Esophagus squamous epithelium (tissue), 5 donors: ENCODE results near the gene PFKFB3. TPM values are rescaled to one million over a fixed set of nuclear protein-coding genes. Genes with fewer than 3 reads are reported as not detected.

Experiments
- DNase-seq: peaks from one replicate; lab custom pipeline; 2025; lab: John Stamatoyannopoulos, UW
- H3K27ac ChIP-seq, 4 donors: fragments of 200-600 bp; sonication (generic); one replicate each; pipeline ENCODE4 v1.5.1; 2016 to 2019; ENCODE audit warnings: mild to moderate bottlenecking in 1 of 4
- H3K27me3 ChIP-seq, 4 donors: fragments of 200-600 bp; sonication (generic); 1 replicate in 3 of 4; 2 replicates in 1 of 4; pipeline versions ENCODE4 v1.5.1 to v1.6.0; 2017 to 2021; ENCODE audit warnings: antibody characterized with exemption in 1 of 4
- H3K36me3 ChIP-seq, 3 donors: fragments of 200-600 bp; sonication (generic); one replicate each; pipeline ENCODE4 v1.5.1; 2016 to 2019
- H3K4me1 ChIP-seq, 3 donors: fragments of 200-600 bp; sonication (generic); one replicate each; pipeline ENCODE4 v1.5.1; 2017 to 2019
- H3K4me3 ChIP-seq, 4 donors: fragments of 200-600 bp; sonication (generic); 1 replicate in 3 of 4; 2 replicates in 1 of 4; pipeline ENCODE4 v1.5.1; 2016 to 2019; ENCODE audit warnings: mild to moderate bottlenecking in 2 of 4, moderate library complexity in 1 of 4
- H3K9me3 ChIP-seq, 3 donors: fragments of 200-600 bp; sonication (generic); one replicate each; pipeline ENCODE4 v1.5.1; 2016 to 2019
- CTCF ChIP-seq, 6 experiments: fragments of 450-650 bp in 4 of 6; fragments of 200-600 bp in 2 of 6; sonication (generic) in 2 of 6; IDR thresholded peaks; one replicate each; pipeline ENCODE4 v1.5.1; 2016 to 2019; ENCODE audit warnings: antibody characterized with exemption in 6 of 6, mild to moderate bottlenecking in 4 of 6, moderate library complexity in 4 of 6
- POLR2A ChIP-seq, 4 donors: fragments of 450-650 bp; IDR thresholded peaks; one replicate each; pipeline ENCODE4 v1.6.1; 2017; ENCODE audit warnings: antibody characterized with exemption in 4 of 4, mild to moderate bottlenecking in 4 of 4, moderate library complexity in 3 of 4
- WGBS, 2 donors: methylation state at CpG; one replicate each; pipeline ENCODE4 v1.1.5; 2018; 5-methylcytosine and 5-hydroxymethylcytosine counted together
- intact Hi-C: fragments of 100-400 bp; cut with DNase I; formaldehyde crosslinking; loops from one replicate; pipeline ENCODE4 v1.15.0; 2022
- total RNA-seq, 4 donors: library from RNA; depleted of rRNA; stranded (reverse); fragments of >200 nt; gene quantifications; one replicate each; pipeline ENCODE4 v1.1.0, GENCODE V29; 2016
- donor health status: DM: yes; HTN: yes; CAD: no.

Gene PFKFB3
- total RNA-seq, 4 donors from 2014 or later, result 17.1 to 37.8 (median 26.2) TPM

GRCh38 chr10:6211671-6212635 lies 9.2 kb downstream of the PFKFB3 start:
- TF ChIP-seq POLR2A (IDR thresholded peaks at IDR 0.05), result no peak
- no peak for TF ChIP-seq CTCF (IDR thresholded peaks at IDR 0.05)
- Histone ChIP-seq H3K9me3 (no peaks in the 10 kb centered on the region), H3K36me3 (peaks cover 23 to 62% (median 36%) of the 10 kb centered on the region in 3 donors), H3K27me3 (no peaks in the 10 kb centered on the region), H3K27ac (peak overlapping the region; percentile 12 to 74 (median 62)), H3K4me3 (peak overlapping the region in 1 of 4 donors; percentile 24), H3K4me1 (peaks cover 3 to 59% (median 32%) of the 10 kb centered on the region in 3 donors)
- 55 to 83% methylated on average over 10 of the region's 30 CpGs for WGBS, 2 donors
- intact Hi-C loops, result no loop called here
- no peak for DNase-seq

DNA sequence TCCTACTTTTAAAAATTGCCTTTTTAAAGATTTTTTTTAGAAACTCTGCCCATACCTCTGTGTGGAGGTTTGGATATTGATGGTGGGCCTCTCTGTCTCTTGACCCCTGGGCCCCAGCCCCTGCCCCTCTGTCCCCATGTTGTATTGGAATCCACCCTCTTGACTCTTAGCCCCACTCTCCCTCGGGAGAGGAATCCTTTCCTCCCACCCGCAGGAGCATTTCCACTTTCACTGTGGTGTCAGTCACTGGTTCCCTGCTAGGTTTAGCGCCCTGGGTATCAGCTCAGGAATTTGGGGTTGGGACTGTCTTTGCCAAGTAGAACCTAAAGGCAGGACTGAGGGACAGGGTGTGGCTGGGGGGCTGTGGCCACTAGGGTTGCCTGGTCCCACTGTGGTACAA lies 10.1 kb downstream of the PFKFB3 start:
- H3K4me3 ChIP-seq, result no peak overlapping the region
- H3K4me1 ChIP-seq, result peaks cover 3 to 53% (median 32%) of the 10 kb centered on the region in 3 donors
- H3K27ac ChIP-seq, result peak overlapping the region in 3 of 4 donors; percentile 2 to 74 (median 58)
- H3K9me3 ChIP-seq, result no peaks in the 10 kb centered on the region
- 74 to 100% methylated on average over 1 to 2 of the region's 3 CpGs for WGBS, 2 donors
- peaks cover 27 to 71% (median 44%) of the 10 kb centered on the region in 3 donors for H3K36me3 ChIP-seq
- no peak for TF ChIP-seq CTCF (IDR thresholded peaks at IDR 0.05)
- no peak for TF ChIP-seq POLR2A (IDR thresholded peaks at IDR 0.05)
- intact Hi-C loops, result no loop called here
- no peak for DNase-seq
- no peaks in the 10 kb centered on the region for H3K27me3 ChIP-seq

DNA sequence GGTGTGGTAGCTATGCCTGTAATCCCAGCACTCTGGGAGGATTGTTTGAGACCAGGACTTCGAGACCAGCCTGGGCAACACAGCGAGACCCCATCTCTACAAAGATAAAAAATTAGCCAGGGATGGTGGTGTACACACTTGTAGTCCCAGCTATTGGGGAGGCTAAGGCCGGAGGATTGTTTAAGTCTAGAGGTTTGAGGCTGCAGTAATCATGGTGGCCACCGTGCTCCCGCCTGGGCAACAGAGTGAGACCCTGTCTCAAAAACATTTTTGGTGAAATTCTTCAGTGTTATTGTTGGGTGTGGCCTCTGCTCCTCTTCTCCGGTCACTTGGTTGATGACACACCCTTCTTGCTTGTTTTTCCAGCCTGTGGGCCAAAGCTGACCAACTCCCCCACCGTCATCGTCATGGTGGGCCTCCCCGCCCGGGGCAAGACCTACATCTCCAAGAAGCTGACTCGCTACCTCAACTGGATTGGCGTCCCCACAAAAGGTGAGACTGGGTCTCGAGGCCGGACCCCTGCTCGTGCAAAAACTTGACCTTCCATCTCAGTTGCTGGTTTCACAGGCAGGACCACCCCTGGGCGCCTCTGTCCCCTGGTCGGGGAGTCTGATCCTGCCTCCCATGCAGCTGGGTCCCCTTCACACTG lies 10.6 kb downstream of the PFKFB3 start:
- intact Hi-C loops, result no loop called here
- H3K4me1 ChIP-seq, result peaks cover 3 to 51% (median 31%) of the 10 kb centered on the region in 3 donors
- H3K27me3 ChIP-seq, result no peaks in the 10 kb centered on the region
- H3K9me3 ChIP-seq, result no peaks in the 10 kb centered on the region
- no peak for DNase-seq
- no peak overlapping the region for H3K4me3 ChIP-seq
- 85 to 91% methylated on average over 11 to 17 of the region's 17 CpGs for WGBS, 2 donors
- peaks cover 27 to 75% (median 46%) of the 10 kb centered on the region in 3 donors for H3K36me3 ChIP-seq
- TF ChIP-seq CTCF (IDR thresholded peaks at IDR 0.05), result no peak
- TF ChIP-seq POLR2A (IDR thresholded peaks at IDR 0.05), result no peak
- H3K27ac ChIP-seq, result peak overlapping the region in 2 of 4 donors; percentile 58 to 74

DNA sequence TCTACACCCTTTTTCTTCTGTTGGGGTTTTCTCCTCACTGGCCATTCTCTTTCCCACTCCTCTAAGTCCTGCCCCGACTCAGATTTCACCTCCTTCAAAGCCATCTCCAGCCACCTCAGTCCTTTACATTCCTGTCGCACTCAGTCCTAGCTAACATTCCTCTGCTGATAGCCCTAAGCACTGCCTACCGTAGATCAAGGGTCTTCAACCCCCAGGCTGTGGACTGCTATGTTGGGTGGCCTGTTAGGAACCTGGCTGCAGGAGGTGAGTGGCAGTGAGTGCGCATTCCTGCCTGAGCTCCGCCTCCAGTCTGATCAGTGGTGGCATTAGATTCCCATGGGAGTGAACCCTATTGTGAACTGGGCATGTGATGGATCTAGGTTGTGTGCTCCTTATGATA lies 11.2 kb downstream of the PFKFB3 start:
- Histone ChIP-seq H3K27ac (no peak overlapping the region), H3K4me1 (peaks cover 6 to 51% (median 30%) of the 10 kb centered on the region in 3 donors), H3K27me3 (no peaks in the 10 kb centered on the region), H3K36me3 (peaks cover 30 to 75% (median 48%) of the 10 kb centered on the region in 3 donors), H3K9me3 (no peaks in the 10 kb centered on the region), H3K4me3 (no peak overlapping the region)
- 95 to 100% methylated on average over 5 of the region's 5 CpGs for WGBS, 2 donors
- no peak for DNase-seq
- intact Hi-C loops, result no loop called here
- no peak for TF ChIP-seq CTCF (IDR thresholded peaks at IDR 0.05)
- no peak for TF ChIP-seq POLR2A (IDR thresholded peaks at IDR 0.05)
